ENCODE results near the gene CYP39A1.

GRCh38 chr6:46500382-46500781, 152.2 kb downstream of the CYP39A1 start:
- TF ChIP-seq SNRNP70 (optimal IDR thresholded peaks at IDR 0.05; ENCODE audit: low read depth, low read length) = no peak
- TF ChIP-seq, protein P1, sequence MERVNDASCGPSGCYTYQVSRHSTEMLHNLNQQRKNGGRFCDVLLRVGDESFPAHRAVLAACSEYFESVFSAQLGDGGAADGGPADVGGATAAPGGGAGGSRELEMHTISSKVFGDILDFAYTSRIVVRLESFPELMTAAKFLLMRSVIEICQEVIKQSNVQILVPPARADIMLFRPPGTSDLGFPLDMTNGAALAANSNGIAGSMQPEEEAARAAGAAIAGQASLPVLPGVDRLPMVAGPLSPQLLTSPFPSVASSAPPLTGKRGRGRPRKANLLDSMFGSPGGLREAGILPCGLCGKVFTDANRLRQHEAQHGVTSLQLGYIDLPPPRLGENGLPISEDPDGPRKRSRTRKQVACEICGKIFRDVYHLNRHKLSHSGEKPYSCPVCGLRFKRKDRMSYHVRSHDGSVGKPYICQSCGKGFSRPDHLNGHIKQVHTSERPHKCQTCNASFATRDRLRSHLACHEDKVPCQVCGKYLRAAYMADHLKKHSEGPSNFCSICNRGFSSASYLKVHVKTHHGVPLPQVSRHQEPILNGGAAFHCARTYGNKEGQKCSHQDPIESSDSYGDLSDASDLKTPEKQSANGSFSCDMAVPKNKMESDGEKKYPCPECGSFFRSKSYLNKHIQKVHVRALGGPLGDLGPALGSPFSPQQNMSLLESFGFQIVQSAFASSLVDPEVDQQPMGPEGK (CRISPR knock-in tag; IDR thresholded peaks at IDR 0.05; ENCODE audit: borderline replicate concordance) = no peak
- no peak for TF ChIP-seq TCF7L2 (IDR thresholded peaks at IDR 0.05; ENCODE audit: low read depth, low read length)
- TF ChIP-seq POLR2A (conservative IDR thresholded peaks at IDR 0.05) = no peak
- no peak for TF ChIP-seq TBP (optimal IDR thresholded peaks at IDR 0.05; ENCODE audit: low read depth, low read length)

All from K562 (cell line).